Activated naive CD4-positive, alpha-beta T cell treated with anti-CD3 and anti-CD28 coated beads, Interleukin-2, amount 10 ng/mL, durations not matched to agents 7 days and 5 days (primary cell): ENCODE results near the gene CNNM2.
A peak's percentile ranks its signal among the peaks of the same experiment; 100 is the strongest.

Source experiments
- CTCF ChIA-PET: fragments of 350-600 bp; sonication (Branson Sonifier 250); formaldehyde crosslinking; loops from one replicate; lab custom pipeline; 2021; ENCODE audit warnings: antibody characterized with exemption; lab: Charles Lee
- DNase-seq: peaks from one replicate; pipeline ENCODE4 v3.0.0-alpha.2; 2020
- H3K27ac Mint-ChIP-seq: one replicate; pipeline ENCODE4 v1.8.0; 2021; ENCODE audit warnings: mild to moderate bottlenecking, moderate library complexity, mixed read lengths
- H3K27me3 Mint-ChIP-seq: one replicate; pipeline ENCODE4 v1.8.0; 2021; ENCODE audit warnings: mild to moderate bottlenecking, mixed read lengths
- H3K36me3 Mint-ChIP-seq: one replicate; pipeline ENCODE4 v1.8.0; 2021; ENCODE audit warnings: mixed read lengths
- H3K4me1 Mint-ChIP-seq: one replicate; pipeline ENCODE4 v1.8.0; 2021; ENCODE audit warnings: mixed read lengths
- H3K4me3 Mint-ChIP-seq: one replicate; pipeline ENCODE4 v1.8.0; 2021; ENCODE audit warnings: mild to moderate bottlenecking, moderate library complexity, mixed read lengths
- H3K9me3 Mint-ChIP-seq: one replicate; pipeline ENCODE4 v1.8.0; 2021; ENCODE audit warnings: mixed read lengths

The CNNM2 gene

DNA sequence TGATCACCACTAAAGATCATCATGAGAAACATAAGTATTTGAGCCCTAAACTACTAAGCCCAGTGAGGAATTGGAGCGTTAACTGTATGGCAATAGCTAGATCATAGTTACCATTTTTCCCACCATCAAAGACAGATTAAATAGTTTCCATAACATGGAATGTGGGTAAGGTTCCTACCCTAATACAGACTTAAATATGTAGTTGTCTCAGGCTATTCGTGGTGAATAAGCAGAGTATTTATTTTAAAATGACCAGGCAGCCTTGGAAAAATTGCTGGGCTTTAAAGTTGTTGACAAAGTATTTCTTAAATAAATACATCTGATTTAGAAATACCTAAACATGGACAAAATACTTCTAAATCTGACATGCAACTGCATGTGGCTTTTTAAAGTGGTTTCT, 168.2 kb downstream of the CNNM2 start:
- Mint-ChIP-seq H3K36me3 (peaks cover 43% of the 10 kb centered on the region), H3K9me3 (no peaks in the 10 kb centered on the region), H3K27me3 (no peaks in the 10 kb centered on the region), H3K27ac (no peak overlapping the region), H3K4me3 (no peak overlapping the region), H3K4me1 (no peaks in the 10 kb centered on the region)
- CTCF ChIA-PET = no interaction called here
- DNase-seq = no peak

DNA sequence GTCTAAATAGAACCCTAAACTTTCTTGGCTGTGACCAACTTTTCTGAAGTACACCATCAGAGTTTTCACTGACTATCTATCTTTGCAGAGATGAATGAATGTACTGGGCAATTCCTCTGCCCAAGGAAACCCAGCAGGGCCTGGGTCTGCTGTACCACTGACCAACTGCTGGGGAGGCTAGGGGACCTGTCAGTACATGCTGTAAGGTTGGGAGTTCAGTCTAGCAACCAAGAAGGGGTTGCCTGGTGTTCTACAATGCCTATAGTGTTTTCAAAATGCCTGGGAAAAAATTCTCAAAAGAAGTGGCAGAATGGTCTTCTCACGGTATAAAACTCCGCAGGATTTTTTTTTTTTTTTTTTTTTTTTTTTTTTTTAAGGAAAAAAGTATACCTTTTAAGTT, 168.7 kb downstream of the CNNM2 start:
- Mint-ChIP-seq H3K27ac (no peak overlapping the region), H3K9me3 (no peaks in the 10 kb centered on the region), H3K4me1 (no peaks in the 10 kb centered on the region), H3K36me3 (peaks cover 46% of the 10 kb centered on the region), H3K4me3 (no peak overlapping the region), H3K27me3 (no peaks in the 10 kb centered on the region)
- DNase-seq = no peak
- CTCF ChIA-PET = no interaction called here

DNA sequence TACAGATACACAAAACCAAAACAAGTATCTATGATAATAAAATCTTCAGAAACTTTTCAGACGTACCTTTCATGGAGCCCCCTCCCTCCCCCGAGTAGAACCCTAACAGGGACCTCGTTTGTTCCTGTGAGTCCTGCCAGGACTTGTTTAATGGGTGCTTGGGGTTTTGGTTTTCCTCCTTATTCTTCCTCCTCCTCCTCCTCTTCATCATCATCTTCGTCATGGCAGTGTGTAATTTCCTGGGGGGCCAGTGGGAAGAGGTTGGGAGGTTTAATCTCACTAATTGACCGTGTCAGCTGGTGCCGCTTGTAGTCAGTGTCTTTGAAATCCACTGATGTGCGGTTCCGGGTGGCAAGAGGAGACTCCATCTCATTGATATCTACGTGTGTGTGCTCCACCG, 171.4 kb downstream of the CNNM2 start:
- Mint-ChIP-seq H3K36me3 (peaks cover 65% of the 10 kb centered on the region), H3K27ac (peak overlapping the region; percentile 39), H3K27me3 (no peaks in the 10 kb centered on the region), H3K4me3 (no peak overlapping the region), H3K4me1 (no peaks in the 10 kb centered on the region), H3K9me3 (no peaks in the 10 kb centered on the region)
- CTCF ChIA-PET = interaction anchor here (1.1 kb wide), 1 partner anchor 21 kb away, joined by 3 read pairs; no protein-coding TSS in a partner anchor
- DNase-seq = no peak

DNA sequence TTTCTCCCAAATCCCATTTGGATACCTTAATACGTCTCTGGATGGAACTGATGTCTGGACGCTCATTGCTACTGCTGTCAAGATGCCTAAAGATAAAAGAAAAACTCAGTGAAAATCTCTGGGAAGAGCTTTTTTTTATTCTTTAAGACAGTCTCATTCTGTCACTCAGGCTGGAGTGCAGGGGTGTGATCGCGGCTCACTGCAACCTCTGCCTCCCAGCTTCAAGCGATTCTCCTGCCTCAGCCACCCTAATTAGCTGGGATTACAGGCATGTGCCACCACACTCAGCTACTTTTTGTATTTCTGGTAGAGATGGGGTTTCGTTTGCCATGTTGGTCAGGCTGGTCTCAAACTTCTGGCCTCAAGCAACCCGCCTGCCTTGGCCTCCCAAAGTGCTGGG, 172.8 kb downstream of the CNNM2 start:
- H3K4me1 Mint-ChIP-seq = no peaks in the 10 kb centered on the region
- CTCF ChIA-PET = no interaction called here
- no peaks in the 10 kb centered on the region for H3K27me3 Mint-ChIP-seq
- H3K27ac Mint-ChIP-seq = no peak overlapping the region
- H3K4me3 Mint-ChIP-seq = no peak overlapping the region
- peaks cover 62% of the 10 kb centered on the region for H3K36me3 Mint-ChIP-seq
- DNase-seq = no peak
- no peaks in the 10 kb centered on the region for H3K9me3 Mint-ChIP-seq

DNA sequence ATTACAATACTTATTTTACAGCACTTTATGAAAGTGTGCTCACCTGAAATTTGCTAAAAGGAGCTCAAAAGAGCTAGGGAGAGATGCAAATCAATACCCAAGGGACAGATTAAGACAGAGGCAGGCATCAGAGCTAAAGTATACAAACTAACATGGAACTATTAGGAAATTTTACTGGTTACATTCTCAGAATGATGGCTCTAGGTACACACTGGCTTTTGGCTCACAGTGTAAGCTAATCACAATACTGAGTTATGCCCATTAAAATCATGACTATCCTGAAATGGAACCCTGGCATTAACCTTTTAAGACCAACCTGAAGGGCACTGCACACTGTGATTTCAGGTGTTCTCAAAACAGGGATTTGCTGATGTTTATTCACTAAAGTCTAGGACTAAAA, 176.9 kb downstream of the CNNM2 start:
- DNase-seq = no peak
- no peaks in the 10 kb centered on the region for H3K4me1 Mint-ChIP-seq
- no peak overlapping the region for H3K27ac Mint-ChIP-seq
- CTCF ChIA-PET = interaction anchor here (0.6 kb wide), 1 partner anchor 196 kb away, joined by 4 read pairs; no protein-coding TSS in a partner anchor
- H3K9me3 Mint-ChIP-seq = no peaks in the 10 kb centered on the region
- no peak overlapping the region for H3K4me3 Mint-ChIP-seq
- no peaks in the 10 kb centered on the region for H3K27me3 Mint-ChIP-seq
- H3K36me3 Mint-ChIP-seq = peaks cover 47% of the 10 kb centered on the region

DNA sequence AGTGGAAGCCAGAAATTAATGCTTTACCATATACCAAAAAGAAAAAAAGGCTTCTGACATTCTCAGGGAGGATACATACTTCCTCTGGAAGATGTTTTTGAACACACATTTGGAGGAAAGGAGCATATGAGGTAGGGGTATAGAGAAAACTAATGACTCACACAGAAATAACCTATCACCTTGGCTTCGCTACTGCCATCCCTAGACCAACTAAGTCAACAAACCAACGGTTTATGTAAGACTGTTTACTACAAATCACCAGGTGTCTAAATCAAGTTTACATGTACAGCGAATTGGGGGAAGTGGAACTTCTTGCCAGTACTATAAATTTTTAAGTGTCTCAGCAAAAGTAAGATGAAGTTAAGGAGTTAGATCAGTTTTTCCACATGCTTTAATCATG, 178.0 kb downstream of the CNNM2 start:
- CTCF ChIA-PET = no interaction called here
- Mint-ChIP-seq H3K27ac (no peak overlapping the region), H3K9me3 (no peaks in the 10 kb centered on the region), H3K36me3 (peaks cover 45% of the 10 kb centered on the region), H3K4me1 (no peaks in the 10 kb centered on the region), H3K27me3 (no peaks in the 10 kb centered on the region), H3K4me3 (no peak overlapping the region)
- no peak for DNase-seq

DNA sequence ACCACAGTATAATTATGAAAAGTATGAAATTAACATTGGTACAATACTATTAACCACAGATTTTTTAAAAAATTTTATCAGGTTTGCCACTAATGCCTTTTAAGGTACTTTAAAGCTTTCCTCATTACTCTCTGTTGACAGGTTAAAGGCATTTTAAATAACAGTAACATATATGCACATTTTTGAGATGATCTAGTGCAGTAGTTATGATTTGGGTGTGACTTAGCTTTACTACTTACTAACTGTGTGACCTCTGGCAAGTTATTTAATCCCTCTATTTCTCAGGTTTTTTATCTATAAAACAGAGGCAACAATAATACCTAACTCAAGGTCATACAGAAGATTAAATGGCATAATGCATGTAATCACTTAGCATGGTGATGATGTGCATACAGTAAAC, 180.1 kb downstream of the CNNM2 start:
- CTCF ChIA-PET = interaction anchor here (2.0 kb wide), 1 partner anchor 146 kb away, joined by 7 read pairs; no protein-coding TSS in a partner anchor
- Mint-ChIP-seq H3K27ac (no peak overlapping the region), H3K27me3 (no peaks in the 10 kb centered on the region), H3K36me3 (peaks cover 43% of the 10 kb centered on the region), H3K4me3 (no peak overlapping the region), H3K4me1 (no peaks in the 10 kb centered on the region), H3K9me3 (no peaks in the 10 kb centered on the region)
- DNase-seq = no peak

DNA sequence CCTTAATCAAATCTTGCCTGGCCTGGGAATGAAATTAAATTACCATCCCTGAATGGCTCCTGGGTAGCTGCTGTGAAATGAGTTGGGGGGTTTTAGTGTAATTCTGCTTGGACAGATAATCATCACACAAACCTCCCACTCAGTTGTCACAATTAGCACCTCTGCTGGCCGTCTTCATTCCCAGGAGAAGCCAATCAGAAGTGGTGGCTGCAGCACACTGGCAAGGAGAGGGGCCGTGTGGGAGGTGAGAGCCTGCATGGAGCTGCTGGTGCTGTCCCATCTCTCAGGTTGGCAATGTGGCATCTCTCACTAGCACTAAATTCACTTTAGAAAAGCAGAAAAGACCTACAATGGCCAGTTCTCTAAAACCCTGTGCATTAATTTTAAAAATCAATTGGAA, 182.5 kb downstream of the CNNM2 start:
- Mint-ChIP-seq H3K9me3 (no peaks in the 10 kb centered on the region), H3K27me3 (no peaks in the 10 kb centered on the region), H3K36me3 (peaks cover 40% of the 10 kb centered on the region), H3K4me1 (no peaks in the 10 kb centered on the region), H3K4me3 (no peak overlapping the region), H3K27ac (no peak overlapping the region)
- no peak for DNase-seq
- CTCF ChIA-PET = interaction anchor here (0.6 kb wide), 1 partner anchor 121 kb away, joined by 3 read pairs; no protein-coding TSS in a partner anchor

DNA sequence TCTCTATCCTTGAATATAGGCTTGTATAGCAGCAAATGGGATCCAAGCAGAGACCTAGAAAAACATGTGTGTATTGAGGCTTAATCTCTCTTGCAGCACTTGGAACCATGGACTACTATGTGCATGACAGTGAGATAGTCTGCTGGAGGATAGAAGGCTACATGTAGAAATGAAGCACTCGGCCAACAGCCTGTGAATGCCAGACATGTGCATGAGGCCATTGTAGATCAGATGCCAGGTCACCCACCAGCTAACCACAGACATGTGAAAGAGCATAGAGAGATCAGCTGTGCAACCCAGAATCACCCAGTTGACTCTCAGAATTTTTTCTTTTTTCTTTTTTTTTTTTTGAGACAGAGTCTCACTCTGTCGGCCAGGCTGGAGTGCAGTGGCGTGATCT, 184.1 kb downstream of the CNNM2 start:
- Mint-ChIP-seq H3K27me3 (no peaks in the 10 kb centered on the region), H3K9me3 (no peaks in the 10 kb centered on the region), H3K27ac (no peak overlapping the region), H3K36me3 (peaks cover 35% of the 10 kb centered on the region), H3K4me3 (no peak overlapping the region), H3K4me1 (no peaks in the 10 kb centered on the region)
- CTCF ChIA-PET = no interaction called here
- DNase-seq = no peak

DNA sequence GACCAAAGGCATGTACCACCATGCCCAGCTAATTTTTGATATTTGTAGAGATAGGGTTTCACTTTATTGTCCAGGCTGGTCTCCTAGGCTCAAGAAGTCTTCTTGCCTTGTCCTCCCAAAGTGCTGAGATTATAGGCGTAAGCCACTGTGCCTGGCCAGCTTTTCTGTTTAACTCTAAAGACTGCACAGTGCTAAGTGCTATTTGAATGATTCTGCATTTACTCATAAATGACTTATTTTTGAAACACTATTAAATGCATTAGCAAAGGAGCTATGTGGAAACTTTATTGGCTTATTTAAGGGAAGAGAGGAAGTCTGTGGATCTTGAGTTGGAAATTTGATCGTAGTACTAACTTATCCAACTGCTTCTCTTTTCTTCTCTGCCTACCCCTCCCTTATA, 185.9 kb downstream of the CNNM2 start:
- Mint-ChIP-seq H3K36me3 (peaks cover 31% of the 10 kb centered on the region), H3K4me3 (no peak overlapping the region), H3K9me3 (no peaks in the 10 kb centered on the region), H3K27ac (no peak overlapping the region), H3K27me3 (no peaks in the 10 kb centered on the region), H3K4me1 (no peaks in the 10 kb centered on the region)
- DNase-seq = no peak
- CTCF ChIA-PET = interaction anchor here (1.3 kb wide), 1 partner anchor 50 kb away, joined by 5 read pairs; no protein-coding TSS in a partner anchor

DNA sequence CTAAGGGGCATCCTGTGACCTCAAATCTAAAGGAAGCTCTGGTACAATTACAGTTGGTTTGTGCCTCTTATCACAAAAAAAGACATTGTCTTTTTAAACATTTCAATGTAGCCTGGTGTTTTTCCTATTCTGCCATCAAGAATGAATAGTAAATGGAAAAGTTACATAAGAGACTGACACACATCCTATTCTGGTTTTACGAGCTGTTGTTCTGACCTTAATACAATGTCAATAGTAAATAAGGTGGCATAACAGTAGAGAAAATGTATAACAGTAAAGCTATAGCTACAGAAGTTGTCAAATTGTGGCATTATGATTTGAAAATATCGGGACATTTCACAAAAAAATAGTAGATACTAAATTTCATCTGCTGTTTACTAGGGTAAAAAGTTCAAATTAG, 186.6 kb downstream of the CNNM2 start:
- Mint-ChIP-seq H3K4me3 (no peak overlapping the region), H3K27me3 (no peaks in the 10 kb centered on the region), H3K27ac (no peak overlapping the region), H3K4me1 (no peaks in the 10 kb centered on the region), H3K9me3 (no peaks in the 10 kb centered on the region), H3K36me3 (peaks cover 35% of the 10 kb centered on the region)
- DNase-seq = no peak
- CTCF ChIA-PET = interaction anchor here (1.2 to 1.3 kb wide), 2 partner anchors 10 to 50 kb away, joined by 3 to 5 read pairs; no protein-coding TSS in a partner anchor

DNA sequence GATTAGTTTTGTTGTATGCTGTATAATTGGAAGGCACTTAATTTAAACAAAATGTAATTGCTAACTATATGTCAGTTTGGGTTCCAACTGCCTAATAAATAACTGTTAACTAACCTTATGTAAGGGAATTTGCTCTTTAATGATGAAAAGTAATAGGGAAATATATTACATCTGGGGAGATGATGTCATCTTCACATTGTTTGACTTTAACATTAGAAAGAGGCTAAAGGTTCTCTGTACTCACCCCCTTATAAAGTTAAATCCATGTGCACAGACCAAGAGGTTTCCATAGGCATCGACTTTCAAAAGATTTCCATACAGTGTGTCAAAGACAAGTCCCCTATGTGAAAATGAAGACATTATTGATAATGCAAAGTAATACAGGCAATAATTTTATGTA, 187.4 kb downstream of the CNNM2 start:
- Mint-ChIP-seq H3K9me3 (no peaks in the 10 kb centered on the region), H3K36me3 (peaks cover 30% of the 10 kb centered on the region), H3K27ac (no peak overlapping the region), H3K27me3 (no peaks in the 10 kb centered on the region), H3K4me1 (no peaks in the 10 kb centered on the region), H3K4me3 (no peak overlapping the region)
- CTCF ChIA-PET = interaction anchor here (1.2 to 1.7 kb wide), 2 partner anchors 11 to 139 kb away, joined by 3 to 5 read pairs; no protein-coding TSS in a partner anchor
- no peak for DNase-seq

DNA sequence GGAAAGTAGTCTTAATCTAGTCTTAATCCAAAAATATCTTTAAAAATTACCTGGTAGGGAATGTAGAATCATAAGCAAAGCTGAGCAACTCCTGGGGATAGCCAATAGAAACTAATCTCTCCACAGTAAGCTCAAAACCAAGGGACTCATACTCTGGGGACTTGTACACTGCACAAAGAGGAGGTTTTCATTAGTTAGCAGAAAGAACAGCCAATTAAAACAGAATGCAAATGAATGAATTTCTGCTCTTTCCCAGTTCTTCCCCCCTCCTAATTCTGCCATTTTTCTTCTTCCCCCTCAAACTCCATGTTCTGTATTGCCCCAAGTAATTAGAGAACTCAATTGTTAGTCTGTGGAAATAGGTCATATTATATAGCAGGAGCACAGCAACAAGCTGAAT, 188.4 kb downstream of the CNNM2 start:
- Mint-ChIP-seq H3K36me3 (peaks cover 32% of the 10 kb centered on the region), H3K9me3 (no peaks in the 10 kb centered on the region), H3K27me3 (no peaks in the 10 kb centered on the region), H3K27ac (no peak overlapping the region), H3K4me1 (no peaks in the 10 kb centered on the region), H3K4me3 (no peak overlapping the region)
- CTCF ChIA-PET = interaction anchor here (1.7 kb wide), 1 partner anchor 138 kb away, joined by 5 read pairs; no protein-coding TSS in a partner anchor
- no peak for DNase-seq

DNA sequence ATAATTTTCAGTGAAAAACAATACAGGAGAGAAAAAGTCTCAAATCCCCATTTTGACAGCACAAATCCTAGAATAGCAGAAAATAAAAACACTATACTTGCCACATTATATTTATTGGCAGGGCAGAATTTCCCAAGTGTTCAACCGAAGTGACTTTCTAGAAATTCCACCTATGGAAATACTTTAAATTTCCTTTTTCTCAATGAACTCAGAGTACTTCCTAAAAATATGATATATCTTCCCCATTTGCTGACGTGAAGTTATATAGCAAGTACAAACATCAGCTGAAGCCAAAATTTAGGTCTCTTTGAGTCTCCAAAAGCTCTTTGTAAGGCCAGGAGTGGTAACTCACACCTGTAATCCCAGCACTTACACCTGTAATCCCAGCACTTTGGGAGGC, 191.7 kb downstream of the CNNM2 start:
- H3K27me3 Mint-ChIP-seq = no peaks in the 10 kb centered on the region
- no peaks in the 10 kb centered on the region for H3K9me3 Mint-ChIP-seq
- DNase-seq = no peak
- peaks cover 24% of the 10 kb centered on the region for H3K36me3 Mint-ChIP-seq
- H3K4me3 Mint-ChIP-seq = no peak overlapping the region
- H3K27ac Mint-ChIP-seq = no peak overlapping the region
- H3K4me1 Mint-ChIP-seq = no peaks in the 10 kb centered on the region
- CTCF ChIA-PET = interaction anchor here (0.6 to 2.0 kb wide), 2 partner anchors 106 to 134 kb away, joined by 3 to 14 read pairs; no protein-coding TSS in a partner anchor

DNA sequence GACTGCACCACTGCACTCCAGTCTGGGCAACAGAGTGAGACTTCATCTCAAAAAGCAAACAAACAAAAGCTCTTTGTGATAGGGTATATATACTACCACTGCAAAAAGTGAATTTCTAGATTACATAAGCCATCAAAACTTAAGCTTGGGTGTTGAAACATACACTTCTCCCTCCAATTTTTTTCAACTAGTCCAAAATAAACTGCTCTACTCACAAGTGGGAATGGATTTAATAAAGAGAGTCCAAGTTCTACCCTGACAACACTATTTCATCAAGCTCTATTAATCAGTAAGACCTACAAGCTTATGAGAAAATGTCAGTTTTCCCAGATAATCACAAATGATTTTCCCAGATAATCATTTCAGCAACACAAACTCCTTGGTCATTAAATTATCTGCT, 192.3 kb downstream of the CNNM2 start:
- H3K27ac Mint-ChIP-seq = peak overlapping the region; percentile 49
- H3K4me3 Mint-ChIP-seq = no peak overlapping the region
- H3K27me3 Mint-ChIP-seq = no peaks in the 10 kb centered on the region
- no peak for DNase-seq
- H3K4me1 Mint-ChIP-seq = no peaks in the 10 kb centered on the region
- peaks cover 23% of the 10 kb centered on the region for H3K36me3 Mint-ChIP-seq
- CTCF ChIA-PET = interaction anchor here (1.2 to 2.0 kb wide), 2 partner anchors 20 to 134 kb away, joined by 3 to 14 read pairs; no protein-coding TSS in a partner anchor
- no peaks in the 10 kb centered on the region for H3K9me3 Mint-ChIP-seq
